Stimulated activated CD4-positive, alpha-beta T cell treated with anti-CD3 and anti-CD28 coated beads, TNF-alpha, amount 100 ng/mL, for 4 hours (primary cell): ENCODE measurements around the gene EPX.
"Not testable (repeated sequence)": the region's sequence is repeated elsewhere in the genome, so short reads cannot be mapped to it uniquely, and the experiment has no call there.

Experiments
- DNase-seq, 3 experiments: peaks; one replicate each; pipeline ENCODE4 v3.0.0-alpha.2; 2020; ENCODE audit warnings: low read depth in 3 of 3

EPX gene, protein sequence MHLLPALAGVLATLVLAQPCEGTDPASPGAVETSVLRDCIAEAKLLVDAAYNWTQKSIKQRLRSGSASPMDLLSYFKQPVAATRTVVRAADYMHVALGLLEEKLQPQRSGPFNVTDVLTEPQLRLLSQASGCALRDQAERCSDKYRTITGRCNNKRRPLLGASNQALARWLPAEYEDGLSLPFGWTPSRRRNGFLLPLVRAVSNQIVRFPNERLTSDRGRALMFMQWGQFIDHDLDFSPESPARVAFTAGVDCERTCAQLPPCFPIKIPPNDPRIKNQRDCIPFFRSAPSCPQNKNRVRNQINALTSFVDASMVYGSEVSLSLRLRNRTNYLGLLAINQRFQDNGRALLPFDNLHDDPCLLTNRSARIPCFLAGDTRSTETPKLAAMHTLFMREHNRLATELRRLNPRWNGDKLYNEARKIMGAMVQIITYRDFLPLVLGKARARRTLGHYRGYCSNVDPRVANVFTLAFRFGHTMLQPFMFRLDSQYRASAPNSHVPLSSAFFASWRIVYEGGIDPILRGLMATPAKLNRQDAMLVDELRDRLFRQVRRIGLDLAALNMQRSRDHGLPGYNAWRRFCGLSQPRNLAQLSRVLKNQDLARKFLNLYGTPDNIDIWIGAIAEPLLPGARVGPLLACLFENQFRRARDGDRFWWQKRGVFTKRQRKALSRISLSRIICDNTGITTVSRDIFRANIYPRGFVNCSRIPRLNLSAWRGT

DNA sequence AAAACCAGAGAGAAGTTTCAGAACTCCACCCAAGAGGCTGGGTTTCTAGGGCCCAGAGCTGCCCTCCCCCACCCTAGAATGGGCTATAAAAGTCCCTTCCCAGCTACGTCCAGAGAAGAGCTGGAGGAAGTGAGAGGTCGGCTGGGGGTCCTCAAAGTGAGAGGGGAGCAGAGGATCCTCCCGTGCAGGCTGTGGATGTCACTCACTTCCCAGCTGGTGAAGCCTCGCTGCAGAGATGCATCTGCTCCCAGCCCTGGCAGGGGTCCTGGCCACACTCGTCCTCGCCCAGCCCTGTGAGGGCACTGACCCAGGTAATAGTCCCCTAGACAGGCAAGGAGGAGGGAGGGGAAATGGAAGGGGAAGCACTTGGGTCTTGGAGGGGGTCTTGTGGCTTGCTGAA, at the start of gene EPX:
Gene EPX (plus strand): TSS at position 115 of the 400 bp plus-strand sequence. CDS start 121 bp downstream, at position 236.
- no peak for DNase-seq

DNA sequence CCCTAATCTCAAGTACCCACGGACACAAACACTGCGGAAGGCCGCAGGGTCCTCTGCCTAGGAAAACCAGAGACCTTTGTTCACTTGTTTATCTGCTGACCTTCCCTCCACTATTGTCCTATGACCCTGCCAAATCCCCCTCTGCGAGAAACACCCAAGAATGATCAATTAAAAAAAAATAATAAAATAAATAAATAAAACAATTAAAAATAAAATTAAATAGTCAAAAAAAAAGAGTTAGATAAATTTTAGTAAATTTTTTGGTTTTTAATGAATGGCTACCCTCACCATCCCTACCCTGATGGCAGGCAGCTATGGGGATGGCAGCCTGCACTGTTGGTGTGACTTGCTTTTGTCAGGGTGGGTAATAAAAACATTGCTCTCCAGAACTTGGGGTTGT, 49.2 kb upstream of the EPX start:
- not testable (repeated sequence) for DNase-seq

DNA sequence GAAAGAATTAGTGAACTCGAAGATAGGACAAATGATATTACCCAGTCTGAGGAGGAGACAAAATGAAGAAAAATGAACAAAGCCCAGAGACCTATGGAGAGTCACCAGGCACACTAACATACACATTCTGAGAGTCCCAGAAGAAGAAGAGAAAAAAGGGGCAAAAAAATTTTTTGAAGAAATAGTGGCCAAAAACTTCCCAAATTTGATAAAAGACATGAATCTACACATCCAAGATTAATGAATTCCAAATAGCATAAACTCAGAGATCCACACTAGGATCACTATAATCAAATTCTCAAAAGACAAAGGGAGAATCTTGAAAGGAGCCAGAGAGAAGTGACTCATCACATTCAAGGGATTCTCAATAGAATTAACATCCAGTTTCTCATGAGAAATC, 47.7 kb upstream of the EPX start:
- no peak for DNase-seq

DNA sequence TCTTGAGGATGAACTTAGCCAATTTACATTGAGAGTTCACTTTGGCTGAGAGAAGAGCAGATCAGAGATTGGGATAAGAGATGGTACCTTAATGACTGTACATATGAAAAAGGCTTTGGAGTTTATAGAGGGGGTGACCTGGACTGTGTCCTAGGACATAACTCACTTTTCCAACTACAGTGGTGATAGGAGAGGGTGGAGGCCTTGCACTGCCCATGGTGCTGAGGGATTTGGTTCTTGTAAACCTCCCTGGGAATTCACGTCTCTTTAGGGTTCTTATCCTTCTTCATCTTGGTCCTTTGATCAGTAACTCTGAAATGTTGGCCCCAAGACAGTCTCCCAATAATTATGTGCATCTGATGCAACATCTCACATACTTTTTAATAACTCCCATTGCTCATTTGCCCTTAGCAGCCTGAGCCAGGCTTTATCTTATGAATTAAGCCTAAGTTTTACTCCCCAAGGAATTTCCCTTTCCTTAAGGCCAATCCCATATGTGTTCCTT, 44.5 kb upstream of the EPX start, which contains the start of gene OR4D1:
Gene OR4D1 (plus strand): TSS at position 455 of the 505 bp plus-strand sequence. CDS start 6,770 bp downstream, outside the sequence.
- DNase-seq: no peak

DNA sequence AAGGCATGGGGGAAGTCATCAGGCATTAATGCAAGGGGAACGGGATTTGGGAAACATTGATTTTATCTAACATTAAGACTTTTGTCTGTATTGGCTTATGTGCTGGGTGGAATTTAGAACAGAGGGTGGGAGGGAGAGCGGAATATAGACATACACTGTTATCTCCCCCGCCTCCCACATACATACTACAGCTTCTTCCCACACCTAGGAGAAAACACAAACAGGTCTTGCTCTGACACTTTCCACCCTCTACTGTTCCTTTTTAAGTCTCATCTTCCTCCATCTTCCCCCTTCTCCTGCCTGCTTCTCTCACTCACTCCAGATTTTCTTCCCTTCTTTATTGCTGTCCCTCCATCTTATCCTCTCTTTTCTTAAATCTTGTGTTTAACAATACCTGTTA, 43.9 kb upstream of the EPX start:
- no peak for DNase-seq

DNA sequence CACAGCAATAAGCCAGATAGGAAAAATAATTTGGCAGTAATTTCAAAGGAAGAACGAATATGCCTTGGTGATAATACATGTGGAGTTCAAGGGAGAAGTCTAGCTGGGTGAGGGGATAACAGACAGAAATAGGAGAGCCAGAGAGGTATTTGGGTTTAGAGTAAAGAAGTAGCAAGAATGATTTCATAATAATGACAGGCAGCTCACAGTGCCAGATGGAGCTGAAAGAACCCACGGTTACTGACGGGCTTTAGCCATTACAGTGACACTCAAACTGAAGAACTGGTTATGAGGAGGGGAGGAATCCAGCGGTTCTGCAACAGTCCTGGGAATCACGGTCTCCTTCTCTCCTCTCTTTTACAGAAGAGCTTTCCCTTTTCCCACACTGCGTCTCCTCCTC, 42.1 kb upstream of the EPX start:
- DNase-seq: no peak

DNA sequence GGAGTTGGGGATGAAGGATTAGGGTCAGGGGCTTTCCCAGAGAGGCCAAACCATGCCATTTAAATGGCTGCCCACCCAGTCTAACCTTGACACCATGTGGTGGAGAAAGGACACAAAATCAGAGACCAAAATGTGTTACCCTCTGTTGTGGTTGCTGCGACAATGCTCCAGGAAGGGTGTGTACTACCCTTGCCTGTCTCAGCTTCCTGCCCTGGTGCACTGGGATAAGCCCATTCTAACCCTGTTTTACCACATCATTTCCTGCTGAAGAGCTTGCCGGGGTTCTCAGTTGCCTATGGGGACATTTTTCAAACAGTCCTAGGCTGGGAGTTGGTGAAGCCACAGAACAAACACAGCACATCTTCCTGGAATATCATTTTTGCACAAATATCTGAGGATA, 39.5 kb upstream of the EPX start:
- peak in 2 of 3 experiments; percentile 11 to 26 for DNase-seq

DNA sequence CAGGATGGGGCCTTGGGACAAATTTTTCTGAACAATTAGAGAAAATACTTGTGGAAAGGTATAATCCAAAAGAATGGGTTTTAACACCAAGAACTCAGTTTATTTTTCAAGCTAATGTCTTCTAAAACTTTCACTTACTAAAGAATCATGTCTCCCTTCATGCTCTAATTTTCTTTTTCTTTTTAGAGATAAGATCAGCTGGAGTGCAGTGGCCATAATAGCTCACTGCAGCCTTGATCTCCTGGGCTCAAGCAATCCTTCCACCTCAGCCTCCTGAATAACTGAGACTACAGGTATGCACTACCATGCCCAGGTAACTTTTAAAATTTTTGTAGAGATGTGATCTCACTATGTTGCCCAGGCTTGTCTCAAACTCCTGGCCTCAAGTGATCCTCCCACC, 38.9 kb upstream of the EPX start:
- no peak for DNase-seq

DNA sequence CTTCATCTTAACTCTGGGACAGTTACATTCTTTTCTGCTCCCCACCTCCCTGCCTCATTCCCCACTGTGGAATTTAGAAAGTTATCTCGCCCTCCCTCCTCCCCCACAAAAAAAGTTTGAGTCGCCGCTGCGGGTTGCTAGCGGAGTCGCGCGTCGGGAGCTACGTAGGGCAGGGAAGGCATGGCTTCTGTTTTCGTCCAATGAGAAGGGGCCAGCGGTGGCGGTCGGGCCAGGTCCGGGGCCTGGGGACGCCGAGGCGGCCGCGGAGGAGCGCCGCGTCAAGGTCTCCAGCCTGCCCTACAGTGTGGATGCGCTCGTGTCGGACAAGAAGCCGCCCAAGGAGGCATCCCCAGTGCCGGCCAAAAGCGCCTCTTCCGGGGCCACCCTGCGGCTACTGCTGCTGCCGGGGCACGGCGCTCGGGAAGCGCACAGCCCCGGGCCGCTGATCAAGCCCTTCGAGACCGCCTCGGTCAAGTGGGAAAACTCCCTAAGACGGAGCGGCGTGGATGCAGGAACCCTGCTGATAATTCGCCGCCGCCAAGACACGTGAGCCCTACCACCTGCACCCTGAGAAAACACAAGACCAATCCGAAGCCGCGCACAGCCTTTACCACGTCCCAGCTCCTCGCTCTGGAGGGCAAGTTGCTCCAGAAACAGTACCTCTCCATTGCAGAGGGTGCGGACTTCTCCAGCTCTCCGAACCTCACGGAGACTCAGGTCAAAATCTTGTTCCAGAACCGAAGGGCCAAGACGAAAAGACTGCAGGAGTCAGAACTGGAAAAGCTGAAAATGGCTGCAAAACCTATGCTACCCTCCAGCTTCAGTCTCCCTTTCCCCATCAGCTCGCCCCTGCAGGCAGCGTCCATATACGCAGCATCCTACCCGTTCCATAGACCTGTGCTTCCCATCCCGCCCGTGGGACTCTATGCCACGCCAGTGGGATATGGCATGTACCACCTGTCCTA, 35.4 kb upstream of the EPX start:
- peak; percentile 23 to 36 (median 29) for DNase-seq

DNA sequence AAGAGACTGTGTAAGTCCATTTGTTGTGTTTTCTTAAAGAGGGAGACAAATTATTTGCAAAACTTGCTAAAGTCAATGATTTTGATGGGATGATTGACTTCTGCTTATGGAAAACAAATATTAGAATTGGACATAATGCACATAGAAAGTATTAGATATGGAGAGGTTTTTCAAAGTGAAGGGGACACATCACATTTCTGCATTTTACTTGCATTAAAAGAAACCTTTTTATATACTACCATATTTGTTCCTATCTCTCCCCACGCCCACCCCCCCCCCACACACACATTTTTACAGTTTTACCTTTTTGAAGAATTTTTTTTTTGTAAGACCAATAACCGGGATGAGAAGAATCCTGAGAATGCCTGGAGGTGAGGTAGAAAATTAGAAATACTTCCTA, 34.3 kb upstream of the EPX start:
- DNase-seq: no peak

DNA sequence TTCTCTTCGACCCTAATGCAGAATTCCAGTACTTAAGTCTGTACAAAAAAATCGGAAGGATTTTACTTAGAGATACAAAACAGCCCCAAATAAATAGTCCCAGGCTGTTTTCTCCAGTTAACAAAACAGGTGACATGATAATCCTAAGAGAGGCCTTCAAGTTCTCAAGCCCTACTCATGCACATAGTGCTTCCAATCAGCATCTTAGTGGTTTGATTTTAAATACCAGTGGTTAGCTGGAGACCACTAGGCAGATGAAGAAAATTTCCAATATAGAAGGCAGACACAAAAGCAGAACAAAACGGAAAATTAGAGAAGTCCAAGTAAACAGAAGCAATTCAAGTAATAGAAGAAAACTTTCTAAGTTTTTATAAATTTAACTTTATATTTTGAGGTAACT, 31.0 kb upstream of the EPX start:
- no peak for DNase-seq

DNA sequence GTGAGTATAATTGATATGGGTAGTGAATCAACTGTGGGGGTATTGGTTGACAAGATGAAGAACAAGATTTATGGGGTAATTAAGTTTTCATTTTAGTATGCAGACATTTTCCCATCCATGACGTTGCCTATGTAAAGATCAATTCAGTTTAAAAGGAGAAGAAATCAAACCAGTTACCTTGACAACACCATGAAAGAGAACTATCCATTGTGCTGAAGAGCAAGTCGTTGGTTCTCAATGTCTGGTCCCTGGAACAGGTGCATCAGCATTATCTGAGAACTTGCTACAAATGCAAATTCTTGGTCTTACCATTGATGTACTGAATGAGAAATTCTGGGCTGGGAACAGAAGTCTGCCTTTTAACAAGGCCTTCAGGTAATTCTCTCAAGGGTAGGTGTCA, 26.5 kb upstream of the EPX start:
- DNase-seq: no peak

DNA sequence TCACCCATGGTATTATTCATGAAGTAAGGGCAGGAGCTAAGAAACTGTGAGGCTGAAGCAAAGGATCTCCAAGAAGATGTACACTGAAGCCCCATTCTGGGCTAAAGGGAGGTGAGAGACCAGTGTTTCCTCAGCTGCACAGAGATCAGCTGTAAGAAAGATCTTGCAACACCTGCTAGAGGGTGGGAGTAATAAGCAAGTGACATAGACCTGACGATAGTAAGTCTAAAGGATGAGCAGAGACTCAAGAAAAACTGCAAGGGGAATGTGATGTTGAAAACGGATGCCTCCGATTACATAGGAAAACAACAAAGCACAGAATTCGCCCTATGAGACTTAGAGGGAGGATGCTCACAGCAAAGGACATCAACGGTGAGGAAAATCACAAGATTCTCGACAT, 25.8 kb upstream of the EPX start, which contains the start of gene OR4D2:
Gene OR4D2 (plus strand): TSS at position 301 of the 400 bp plus-strand sequence. CDS start 2,674 bp downstream, outside the sequence.
- DNase-seq: no peak

DNA sequence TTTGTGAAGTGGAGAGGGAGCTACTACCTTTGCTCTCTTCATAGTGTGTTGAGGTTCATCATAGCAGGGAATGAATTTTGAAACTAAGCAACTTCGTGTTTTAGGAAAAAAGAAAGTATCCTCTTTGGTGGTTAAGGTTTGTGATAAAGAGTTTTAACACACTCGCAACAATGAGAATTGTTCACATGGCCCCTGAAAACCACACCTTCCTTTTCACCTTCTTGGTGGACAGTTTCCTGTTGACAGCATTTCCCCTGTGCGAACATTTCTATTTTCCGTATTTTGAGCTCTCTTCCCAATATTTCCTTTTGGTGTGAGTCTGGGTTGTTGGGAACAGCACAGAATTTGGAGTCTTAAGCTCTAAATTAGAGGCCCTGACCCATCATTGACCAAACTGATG, 21.9 kb upstream of the EPX start:
- DNase-seq: no peak

DNA sequence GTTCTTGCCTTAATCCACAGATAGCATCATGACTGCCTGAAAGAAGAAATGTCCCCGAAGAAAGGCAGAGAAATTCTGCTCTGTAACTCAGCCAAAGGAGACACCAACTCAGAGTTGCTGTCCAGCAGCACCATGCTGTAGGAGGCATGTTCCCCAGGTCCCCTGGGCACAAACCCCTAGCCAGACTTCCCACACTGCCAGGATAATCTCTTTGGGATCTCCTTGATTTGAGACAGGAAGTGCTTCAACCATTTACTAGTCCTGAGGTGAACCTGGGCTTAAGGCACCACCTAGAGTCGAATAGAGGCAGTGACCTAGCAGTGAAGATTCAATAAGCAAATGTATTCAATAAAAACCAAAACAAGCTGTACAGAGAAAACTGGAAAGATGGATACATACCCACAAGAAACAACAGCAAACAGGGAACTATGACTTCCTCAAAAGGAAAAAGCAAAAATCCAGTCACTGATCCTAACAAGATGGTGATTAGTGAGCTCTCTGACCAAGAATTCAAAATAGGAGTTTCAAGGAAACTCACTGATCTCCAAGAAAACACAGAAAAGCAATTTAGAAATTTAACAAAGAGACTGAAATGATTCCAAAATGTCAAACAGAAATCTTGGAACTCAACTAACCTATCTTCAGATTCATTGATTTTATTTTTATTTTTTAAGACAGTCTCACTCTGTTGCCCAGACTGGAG, 20.0 kb upstream of the EPX start:
- peak in 1 of 3 experiments; percentile 27 for DNase-seq

DNA sequence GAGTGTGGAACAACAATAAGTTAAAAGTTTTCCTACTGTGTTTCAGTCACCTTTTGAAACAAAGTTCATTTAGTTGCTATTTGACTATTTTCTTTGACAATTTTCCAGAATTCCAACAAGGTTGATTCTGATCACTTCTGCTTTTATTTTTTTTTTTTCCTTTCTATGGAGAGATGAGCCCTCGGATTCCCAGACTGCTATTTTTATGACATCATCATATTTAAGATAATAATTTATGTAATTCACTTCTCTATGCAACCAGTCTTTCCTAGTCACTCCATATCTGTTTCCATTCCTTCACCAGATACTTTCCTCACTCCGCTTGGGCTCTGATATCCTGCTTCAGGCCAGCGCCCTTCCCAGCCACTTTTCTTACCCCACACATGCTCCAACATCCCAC, 17.7 kb upstream of the EPX start:
- DNase-seq: no peak

DNA sequence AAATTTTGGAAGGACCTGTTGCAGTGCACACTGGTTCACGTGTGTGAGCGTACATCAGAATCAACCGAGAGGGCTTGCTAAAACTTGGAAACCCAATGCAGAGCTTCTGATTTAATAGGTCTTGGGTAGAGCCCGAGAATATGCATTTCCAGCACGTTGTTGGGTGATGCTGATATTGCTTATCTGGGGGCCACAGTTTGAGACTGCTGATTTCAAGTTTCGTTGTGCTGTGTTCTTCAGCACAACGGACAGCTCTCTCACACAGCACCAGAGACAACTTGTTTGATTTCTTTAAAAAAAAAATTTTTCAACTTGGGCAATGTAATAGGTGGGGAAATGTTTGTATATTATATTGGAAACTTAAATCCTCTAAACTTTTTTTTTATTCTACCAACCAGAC, 16.3 kb upstream of the EPX start:
- no peak for DNase-seq

DNA sequence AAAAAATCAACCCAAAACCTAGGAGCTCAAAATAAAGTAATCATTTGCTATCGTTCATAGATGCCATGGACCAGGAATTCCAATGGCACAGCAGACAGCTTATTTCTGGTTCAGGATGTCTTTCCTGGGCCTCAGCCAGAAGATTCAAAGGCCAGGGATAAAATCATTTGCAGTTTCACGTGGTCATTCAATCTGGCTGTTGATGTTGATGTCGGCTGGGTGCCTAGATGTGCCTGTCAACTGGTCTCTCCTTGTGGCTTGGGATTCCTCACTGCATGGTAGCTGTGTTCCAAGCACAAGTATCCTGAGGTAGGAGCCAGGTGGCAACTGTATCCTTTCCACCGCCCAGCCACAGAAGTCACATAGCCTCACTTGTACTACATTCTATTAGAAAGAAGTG, 10.7 kb upstream of the EPX start:
- no peak for DNase-seq

DNA sequence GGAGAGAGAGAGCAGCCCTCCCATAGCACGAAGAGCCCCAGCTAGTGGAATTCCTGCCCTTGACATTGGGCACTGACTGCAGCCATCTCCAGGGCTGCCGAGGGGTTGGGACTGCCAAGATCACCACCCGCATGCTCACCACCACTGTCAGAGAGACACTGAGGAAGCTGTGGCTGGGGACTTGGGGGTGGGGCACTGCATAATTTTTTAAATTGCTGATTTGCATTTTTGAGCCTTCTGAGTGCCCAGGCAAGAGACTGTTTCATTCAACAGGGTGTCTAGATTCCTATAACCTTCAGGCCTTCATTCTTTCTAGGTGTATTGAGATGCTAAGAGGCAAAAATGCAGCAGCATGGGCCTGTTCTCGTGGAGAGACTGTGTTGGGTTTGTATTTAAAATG, 9.0 kb upstream of the EPX start:
- no peak for DNase-seq

DNA sequence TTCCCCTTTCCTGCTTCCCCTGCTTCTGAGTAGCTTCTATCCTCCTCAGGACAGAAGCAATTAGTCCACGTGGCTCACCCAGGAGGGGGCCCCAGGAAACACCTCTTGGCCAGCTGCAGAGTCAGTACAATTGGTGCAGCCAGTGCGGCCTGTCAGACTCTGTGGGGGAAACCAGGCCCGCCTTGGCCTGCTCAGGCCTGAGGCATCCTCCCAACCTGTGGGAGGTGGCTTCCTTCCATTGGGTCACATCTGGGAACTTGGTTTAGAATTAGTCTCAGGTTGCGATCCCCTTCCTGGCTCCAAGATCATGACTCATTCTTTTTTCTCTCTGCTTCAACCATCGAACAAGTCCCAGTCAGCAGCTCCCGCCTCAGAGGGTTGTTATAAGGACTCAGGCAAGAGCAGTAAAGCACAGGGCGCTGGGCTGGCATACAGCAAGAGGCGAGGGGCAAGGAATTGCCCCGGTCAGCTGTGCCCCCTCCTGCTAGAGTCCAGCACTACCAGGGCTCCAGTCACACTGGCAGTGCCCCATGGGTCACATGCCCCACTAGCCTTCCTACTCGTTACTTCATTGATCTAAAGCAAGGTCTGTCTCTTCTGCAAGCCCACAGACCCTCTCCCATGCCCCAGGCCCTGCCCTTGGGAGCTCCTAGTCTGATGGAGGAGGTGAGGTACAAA, 8.1 kb upstream of the EPX start:
- DNase-seq: no peak
